PC-9 (cell line): ENCODE results near the gene TRPM8.

Source experiments
- EZH2 ChIP-seq: fragments of 200-600 bp; sonication (generic); IDR thresholded peaks from 2 replicates; pipeline ENCODE4 v1.8.0; 2017; ENCODE audit warnings: antibody characterized with exemption, low read depth
- TF ChIP-seq, protein P1 (sequence below): fragments of 200-600 bp; sonication (generic); conservative IDR thresholded peaks from 2 replicates; pipeline ENCODE4 v1.6.1; 2017; ENCODE audit warnings: mixed run types, antibody characterized with exemption, mild to moderate bottlenecking, moderate library complexity

DNA sequence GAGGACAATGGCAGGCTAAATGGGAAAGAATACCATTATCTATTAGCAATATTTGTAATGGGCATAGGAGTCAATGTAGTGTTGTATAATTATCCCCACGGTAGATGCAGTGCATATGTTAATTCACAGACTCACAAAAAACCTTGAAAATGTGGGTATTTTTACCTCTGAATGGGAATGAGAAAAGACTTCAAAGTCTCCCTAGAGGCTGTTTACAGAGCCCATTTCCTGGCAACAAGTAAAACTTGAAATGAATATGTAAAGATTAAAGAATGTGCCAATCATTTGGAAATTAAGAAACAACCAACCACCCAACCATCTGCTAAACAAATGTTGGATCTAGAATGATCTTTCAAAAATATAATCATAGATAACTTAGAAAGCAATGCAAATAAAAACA is 27.1 kb downstream of the TRPM8 start:
- no peak for TF ChIP-seq EZH2
- TF ChIP-seq, protein P1, sequence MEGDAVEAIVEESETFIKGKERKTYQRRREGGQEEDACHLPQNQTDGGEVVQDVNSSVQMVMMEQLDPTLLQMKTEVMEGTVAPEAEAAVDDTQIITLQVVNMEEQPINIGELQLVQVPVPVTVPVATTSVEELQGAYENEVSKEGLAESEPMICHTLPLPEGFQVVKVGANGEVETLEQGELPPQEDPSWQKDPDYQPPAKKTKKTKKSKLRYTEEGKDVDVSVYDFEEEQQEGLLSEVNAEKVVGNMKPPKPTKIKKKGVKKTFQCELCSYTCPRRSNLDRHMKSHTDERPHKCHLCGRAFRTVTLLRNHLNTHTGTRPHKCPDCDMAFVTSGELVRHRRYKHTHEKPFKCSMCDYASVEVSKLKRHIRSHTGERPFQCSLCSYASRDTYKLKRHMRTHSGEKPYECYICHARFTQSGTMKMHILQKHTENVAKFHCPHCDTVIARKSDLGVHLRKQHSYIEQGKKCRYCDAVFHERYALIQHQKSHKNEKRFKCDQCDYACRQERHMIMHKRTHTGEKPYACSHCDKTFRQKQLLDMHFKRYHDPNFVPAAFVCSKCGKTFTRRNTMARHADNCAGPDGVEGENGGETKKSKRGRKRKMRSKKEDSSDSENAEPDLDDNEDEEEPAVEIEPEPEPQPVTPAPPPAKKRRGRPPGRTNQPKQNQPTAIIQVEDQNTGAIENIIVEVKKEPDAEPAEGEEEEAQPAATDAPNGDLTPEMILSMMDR, result no peak
